Endothelial cell of umbilical vein (primary cell): ENCODE measurements around the gene INPP5A. TPM values are rescaled to one million over a fixed set of nuclear protein-coding genes. Genes with fewer than 3 reads are reported as not detected.
"Not testable (repeated sequence)": the region's sequence is repeated elsewhere in the genome, so short reads cannot be mapped to it uniquely, and the experiment has no call there.

Experiments
- BruUV-seq: library from RNA; stranded (reverse); fragments of 400-500 nt; replicated peaks from 2 replicates; lab custom pipeline; 2021; lab: Mats Ljungman, UMichigan
- CTCF ChIA-PET: fragments of 300-600, 350-600 bp; sonication (Branson Sonifier 250); formaldehyde crosslinking; loops from one replicate; lab custom pipeline; 2021; ENCODE audit warnings: antibody characterized with exemption, inconsistent platforms; lab: Charles Lee
- POLR2A ChIA-PET: fragments of 300-600, 350-600 bp; sonication (Branson Sonifier 250); formaldehyde crosslinking; loops from one replicate; lab custom pipeline; 2021; ENCODE audit warnings: antibody characterized with exemption, inconsistent platforms; lab: Charles Lee
- DNase-seq: peaks from one replicate; pipeline ENCODE4 v3.0.0-alpha.2; 2011; ENCODE audit warnings: low read depth, low spot score
- FAIRE-seq: peaks from 2 replicates; lab custom pipeline; 2011; peaks lifted over from hg19 to GRCh38; lab: Jason Lieb, UNC
- H2AFZ ChIP-seq: 2 replicates; pipeline ENCODE4 v1.6.0; 2012; ENCODE audit warnings: low read depth, low read length, control low read depth, inconsistent platforms
- H3K27ac ChIP-seq: 2 replicates; pipeline ENCODE4 v1.5.1; 2011; ENCODE audit warnings: low read depth, mild to moderate bottlenecking, control low read depth, low read length, moderate library complexity; ENCODE audit not compliant: insufficient read depth
- H3K27me3 ChIP-seq, 2 experiments: 2 replicates each; pipeline versions ENCODE4 v1.6.0 to v1.6.1; 2011; ENCODE audit warnings: low read length in 2 of 2, mixed read lengths in 1 of 2; ENCODE audit not compliant: control insufficient read depth in 2 of 2, insufficient read depth in 2 of 2
- H3K36me3 ChIP-seq, 2 experiments: 2 replicates in 1 of 2; 3 replicates in 1 of 2; pipeline ENCODE4 v1.5.1; 2011; ENCODE audit warnings: low read length in 2 of 2, mild to moderate bottlenecking in 1 of 2, moderate library complexity in 1 of 2; ENCODE audit not compliant: control insufficient read depth in 2 of 2, insufficient read depth in 2 of 2; ENCODE audit errors: extremely low read depth in 1 of 2
- H3K4me1 ChIP-seq: 3 replicates; pipeline ENCODE4 v1.5.1; 2011; ENCODE audit warnings: mild to moderate bottlenecking, low read length; ENCODE audit not compliant: control insufficient read depth, insufficient read depth; ENCODE audit errors: extremely low read depth
- H3K4me2 ChIP-seq: 2 replicates; pipeline ENCODE4 v1.6.1; 2011; ENCODE audit warnings: low read length, control low read depth, mixed read lengths; ENCODE audit not compliant: insufficient read depth
- H3K4me3 ChIP-seq, 3 experiments: fragments of 200-600 bp in 1 of 3; sonication (generic), shearing (Covaris generic) in 1 of 3; replicated peaks in 1 of 3; 2 replicates each; pipeline ENCODE4 v1.5.1; 2011 to 2016; ENCODE audit warnings: control low read depth in 3 of 3, low read length in 3 of 3, mild to moderate bottlenecking in 2 of 3, inconsistent platforms in 1 of 3, low read depth in 1 of 3, moderate library complexity in 1 of 3; ENCODE audit not compliant: insufficient read depth in 1 of 3
- H3K79me2 ChIP-seq: 2 replicates; pipeline ENCODE4 v1.6.0; 2012; ENCODE audit warnings: low read length, inconsistent platforms; ENCODE audit not compliant: control insufficient read depth, insufficient read depth
- H3K9ac ChIP-seq: replicated peaks from 2 replicates; pipeline ENCODE3; 2011; ENCODE audit warnings: low read length, control low read depth; ENCODE audit not compliant: insufficient read depth; ENCODE audit errors: extremely low read depth
- H3K9me1 ChIP-seq: replicated peaks from 3 replicates; pipeline ENCODE4 v1.6.0; 2011; ENCODE audit warnings: mild to moderate bottlenecking, low read length; ENCODE audit not compliant: control insufficient read depth, insufficient read depth; ENCODE audit errors: extremely low read depth
- H3K9me3 ChIP-seq: replicated peaks from 2 replicates; pipeline ENCODE4 v1.5.1; 2012; ENCODE audit warnings: low read length, inconsistent platforms; ENCODE audit not compliant: control insufficient read depth, insufficient read depth
- H4K20me1 ChIP-seq: replicated peaks from 2 replicates; pipeline ENCODE3; 2011; ENCODE audit warnings: mild to moderate bottlenecking, low read length; ENCODE audit not compliant: control insufficient read depth, insufficient read depth; ENCODE audit errors: extremely low read depth
- EZH2 ChIP-seq: IDR thresholded peaks from 2 replicates; pipeline ENCODE4 v1.6.1; 2012; ENCODE audit warnings: borderline replicate concordance, low read depth, mild to moderate bottlenecking, moderate library complexity, low read length, inconsistent platforms; ENCODE audit not compliant: severe bottlenecking
- FOS ChIP-seq: IDR thresholded peaks from 2 replicates; pipeline ENCODE4 v1.6.1; 2011; ENCODE audit warnings: mild to moderate bottlenecking, low read length, moderate library complexity, borderline replicate concordance; ENCODE audit not compliant: insufficient read depth
- GATA2 ChIP-seq: IDR thresholded peaks from 2 replicates; pipeline ENCODE4 v1.7.0; 2011; ENCODE audit warnings: low read depth, mild to moderate bottlenecking, moderate library complexity, mixed read lengths, low read length; ENCODE audit not compliant: insufficient read length, insufficient read depth
- JUN ChIP-seq: IDR thresholded peaks from 2 replicates; pipeline ENCODE4 v1.6.1; 2011; ENCODE audit warnings: borderline replicate concordance, low read depth; ENCODE audit not compliant: insufficient read length, insufficient read depth
- MAX ChIP-seq: IDR thresholded peaks from 2 replicates; pipeline ENCODE4 v1.6.1; 2011; ENCODE audit not compliant: insufficient read depth, insufficient read length
- MYC ChIP-seq: IDR thresholded peaks from one replicate; pipeline ENCODE4 v1.6.1; 2011; ENCODE audit warnings: mild to moderate bottlenecking, low read depth, low read length
- POLR2A ChIP-seq: IDR thresholded peaks from 2 replicates; pipeline ENCODE4 v1.6.1; 2012; ENCODE audit warnings: low read depth, mild to moderate bottlenecking, control low read depth, low read length
- POLR2AphosphoS5 ChIP-seq: IDR thresholded peaks from 2 replicates; pipeline ENCODE4 v1.6.1; 2012; ENCODE audit warnings: low read depth, mild to moderate bottlenecking, control low read depth, low read length, moderate library complexity; ENCODE audit not compliant: insufficient read depth
- dilution Hi-C: fragments of 300-500 bp; cut with MboI; formaldehyde crosslinking; loops from one replicate; pipeline ENCODE4 v1.15.0; 2019; ENCODE audit warnings: low sequenced_read_pairs; ENCODE audit not compliant: extremely low pct_ligation_motif_present
- intact Hi-C: fragments of 100-400 bp; cut with micrococcal nuclease; formaldehyde crosslinking; loops from one replicate; pipeline ENCODE4 v1.10.0; 2022
- polyA plus RNA-seq, 4 experiments: library from polyadenylated mRNA; depleted of rRNA in 3 of 4; stranded (reverse) in 3 of 4; unstranded in 1 of 4; fragments of >200 nt; gene quantifications; 2 replicates each; pipeline versions ENCODE4 v1.2.1 to v1.2.3, GENCODE V29; 2011 to 2012; ENCODE audit warnings: missing spikeins in 1 of 4
- total RNA-seq: library from RNA; stranded (reverse); gene quantifications from 2 replicates; pipeline ENCODE4 v1.2.3, GENCODE V29; 2021
- TF ChIP-seq, protein P1 (sequence below), 2 donors: IDR thresholded peaks; 1 replicate in 1 of 2; 2 replicates in 1 of 2; pipeline ENCODE4 v1.5.1; 2011; ENCODE audit warnings: low read length in 2 of 2, mild to moderate bottlenecking in 2 of 2, moderate library complexity in 2 of 2, control low read depth in 1 of 2, inconsistent platforms in 1 of 2, low read depth in 1 of 2; ENCODE audit not compliant: insufficient read depth in 1 of 2; ENCODE audit errors: extremely low read depth in 1 of 2

INPP5A gene
- total and polyA plus RNA-seq, 2 donors (not counting 3 experiments of a cell fraction or from before 2014, with no cell fraction given) = 22.9 to 33.2 TPM

DNA sequence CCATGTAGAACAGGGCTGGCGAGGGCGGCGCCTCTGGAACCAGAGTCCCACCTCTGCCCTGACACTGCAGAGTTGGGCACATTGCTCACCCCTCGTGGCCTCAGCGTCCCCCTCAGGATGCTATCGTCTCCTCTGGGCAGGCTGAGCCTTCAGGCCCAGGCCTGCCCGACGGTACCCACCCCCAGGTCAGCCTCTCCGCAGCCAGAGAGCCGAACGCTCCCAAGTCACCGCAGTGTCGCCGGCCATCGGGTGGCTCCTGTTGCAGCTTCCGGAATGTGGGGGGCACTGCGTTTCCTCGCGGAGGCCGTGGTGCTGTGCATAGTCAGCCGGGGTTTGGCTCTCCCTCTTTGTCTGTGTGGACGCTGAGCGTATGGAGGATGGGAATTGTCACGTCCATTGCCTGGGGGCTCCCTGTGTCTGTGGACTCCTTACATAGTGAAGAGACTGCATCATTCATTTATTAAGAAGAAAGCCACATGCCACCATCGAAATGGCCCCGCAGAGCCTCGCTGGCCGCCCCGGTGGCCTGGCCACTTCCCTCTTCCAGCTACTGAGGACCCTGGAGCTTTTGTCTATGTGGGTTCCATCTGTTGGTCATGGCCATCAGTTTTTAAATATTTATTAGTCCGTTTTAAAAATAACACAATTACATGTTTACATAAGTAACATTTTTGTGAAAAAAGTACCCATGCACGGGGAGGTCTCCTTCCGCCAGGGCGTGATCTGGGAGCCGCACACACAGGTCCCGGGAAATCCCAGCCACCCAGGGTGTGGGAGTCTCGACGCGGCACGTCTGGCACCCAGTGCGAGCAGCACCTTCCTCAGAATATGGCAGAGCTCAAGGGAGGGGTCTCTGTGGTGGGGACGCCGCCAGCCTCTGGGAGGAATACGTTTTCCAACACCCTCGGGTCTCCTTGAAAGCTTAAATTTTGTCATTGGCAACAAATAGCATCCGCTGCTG lies 232.8 kb downstream of the INPP5A start:
- TF ChIP-seq MAX (no peak), POLR2A (no peak), FOS (no peak), POLR2AphosphoS5 (no peak), EZH2 (no peak), GATA2 (no peak), MYC (no peak), JUN (no peak)
- TF ChIP-seq, protein P1, sequence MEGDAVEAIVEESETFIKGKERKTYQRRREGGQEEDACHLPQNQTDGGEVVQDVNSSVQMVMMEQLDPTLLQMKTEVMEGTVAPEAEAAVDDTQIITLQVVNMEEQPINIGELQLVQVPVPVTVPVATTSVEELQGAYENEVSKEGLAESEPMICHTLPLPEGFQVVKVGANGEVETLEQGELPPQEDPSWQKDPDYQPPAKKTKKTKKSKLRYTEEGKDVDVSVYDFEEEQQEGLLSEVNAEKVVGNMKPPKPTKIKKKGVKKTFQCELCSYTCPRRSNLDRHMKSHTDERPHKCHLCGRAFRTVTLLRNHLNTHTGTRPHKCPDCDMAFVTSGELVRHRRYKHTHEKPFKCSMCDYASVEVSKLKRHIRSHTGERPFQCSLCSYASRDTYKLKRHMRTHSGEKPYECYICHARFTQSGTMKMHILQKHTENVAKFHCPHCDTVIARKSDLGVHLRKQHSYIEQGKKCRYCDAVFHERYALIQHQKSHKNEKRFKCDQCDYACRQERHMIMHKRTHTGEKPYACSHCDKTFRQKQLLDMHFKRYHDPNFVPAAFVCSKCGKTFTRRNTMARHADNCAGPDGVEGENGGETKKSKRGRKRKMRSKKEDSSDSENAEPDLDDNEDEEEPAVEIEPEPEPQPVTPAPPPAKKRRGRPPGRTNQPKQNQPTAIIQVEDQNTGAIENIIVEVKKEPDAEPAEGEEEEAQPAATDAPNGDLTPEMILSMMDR (IDR thresholded peaks at IDR 0.05; ENCODE audit: extremely low read depth in 1 of 2, insufficient read depth in 1 of 2, low read depth in 1 of 2, low read length in 2 of 2) = no peak
- no peak overlapping the region for H3K27ac ChIP-seq
- intact Hi-C loops (no loop called here), dilution Hi-C loops (no loop called here)
- no peaks in the 10 kb centered on the region for H3K36me3 ChIP-seq
- no peak overlapping the region for H2AFZ ChIP-seq
- H3K27me3 ChIP-seq = no peaks in the 10 kb centered on the region
- no TSS peak for BruUV-seq
- H3K4me1 ChIP-seq = no peaks in the 10 kb centered on the region
- H3K4me3 ChIP-seq = no peak overlapping the region
- no peaks in the 10 kb centered on the region for H3K9me1 ChIP-seq
- ChIA-PET POLR2A (no interaction called here), CTCF (interaction anchor here (1.0 to 1.2 kb wide), 2 partner anchors 23 to 115 kb away, joined by 3 read pairs; no protein-coding TSS in a partner anchor)
- no peaks in the 10 kb centered on the region for H3K79me2 ChIP-seq
- DNase-seq (no peak), FAIRE-seq (no peak)
- H3K4me2 ChIP-seq = no peak overlapping the region
- no peaks in the 10 kb centered on the region for H4K20me1 ChIP-seq
- H3K9me3 ChIP-seq = no peaks in the 10 kb centered on the region
- H3K9ac ChIP-seq = no peak overlapping the region

DNA sequence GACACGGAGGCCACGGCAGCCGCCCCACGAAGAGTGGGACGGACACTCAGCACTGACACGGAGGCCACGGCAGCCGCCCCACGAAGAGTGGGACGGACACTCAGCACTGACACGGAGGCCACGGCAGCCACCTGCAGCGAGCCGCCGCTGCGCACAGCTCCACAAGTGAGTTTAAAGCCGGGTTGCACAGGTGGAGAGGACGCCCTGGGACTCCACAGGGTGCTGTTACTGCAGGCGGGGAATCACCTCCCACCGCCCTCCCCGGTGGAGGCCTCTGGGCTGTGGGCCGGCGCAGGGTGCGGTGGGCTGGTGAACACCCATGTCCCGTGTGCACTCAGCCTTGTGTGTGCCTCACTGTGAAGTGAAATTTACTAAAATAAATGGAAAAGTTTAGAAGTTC lies 235.2 kb downstream of the INPP5A start:
- H3K4me3 ChIP-seq, H3K9me3 ChIP-seq, H3K9me1 ChIP-seq, H3K36me3 ChIP-seq, H3K4me2 ChIP-seq, H4K20me1 ChIP-seq, H3K27ac ChIP-seq, H3K9ac ChIP-seq, intact Hi-C loops, FAIRE-seq, DNase-seq, H3K27me3 ChIP-seq, dilution Hi-C loops, H3K79me2 ChIP-seq, BruUV-seq, CTCF ChIA-PET, H3K4me1 ChIP-seq, H2AFZ ChIP-seq, POLR2A ChIA-PET: not testable (repeated sequence)
